Gastroesophageal sphincter (tissue), 4 donors: ENCODE measurements around the gene KATNIP. TPM values are rescaled to one million over a fixed set of nuclear protein-coding genes. Genes with fewer than 3 reads are reported as not detected.
"Not testable (repeated sequence)": the region's sequence is repeated elsewhere in the genome, so short reads cannot be mapped to it uniquely, and the experiment has no call there.

Experiments used
- ATAC-seq: fragments of 150-250 bp; one replicate; pipeline ENCODE4 v1.9.1; 2016; ENCODE audit warnings: mild to moderate bottlenecking, moderate library complexity
- H3K27ac ChIP-seq, 4 donors: fragments of 200-600 bp; sonication (generic) in 3 of 4; 1 replicate in 3 of 4; 2 replicates in 1 of 4; pipeline ENCODE4 v1.5.1; 2016 to 2019
- H3K27me3 ChIP-seq: fragments of 200-600 bp; sonication (generic); one replicate; pipeline ENCODE4 v1.5.1; 2019
- H3K36me3 ChIP-seq, 2 donors: fragments of 200-600 bp; sonication (generic); one replicate each; pipeline ENCODE4 v1.5.1; 2019; ENCODE audit warnings: control low read depth in 1 of 2
- H3K4me1 ChIP-seq, 3 donors: fragments of 200-600 bp; sonication (generic); 1 replicate in 2 of 3; 2 replicates in 1 of 3; pipeline ENCODE4 v1.5.1; 2016 to 2019; ENCODE audit warnings: control low read depth in 2 of 3
- H3K4me3 ChIP-seq, 2 donors: fragments of 200-600 bp; sonication (generic); one replicate each; pipeline ENCODE4 v1.5.1; 2019; ENCODE audit warnings: mild to moderate bottlenecking in 1 of 2, moderate library complexity in 1 of 2
- H3K9me3 ChIP-seq, 3 donors: fragments of 200-600 bp; sonication (generic); one replicate each; pipeline ENCODE4 v1.5.1; 2017 to 2019; ENCODE audit warnings: control low read depth in 2 of 3
- EP300 ChIP-seq: sonication (generic); formaldehyde crosslinking; IDR thresholded peaks from one replicate; pipeline ENCODE4 v1.6.1; 2017; ENCODE audit warnings: antibody characterized with exemption, mild to moderate bottlenecking
- POLR2A ChIP-seq, 2 donors: fragments of 450-650 bp; IDR thresholded peaks; one replicate each; pipeline ENCODE4 v1.6.1; 2017; ENCODE audit warnings: antibody characterized with exemption in 2 of 2, mild to moderate bottlenecking in 2 of 2, moderate library complexity in 1 of 2
- POLR2AphosphoS5 ChIP-seq: sonication (generic); formaldehyde crosslinking; IDR thresholded peaks from one replicate; pipeline ENCODE4 v1.6.1; 2017; ENCODE audit warnings: antibody characterized with exemption
- WGBS, 2 donors: methylation state at CpG; one replicate each; pipeline ENCODE4 v1.1.5; 2018; ENCODE audit warnings: low coverage in 1 of 2; 5-methylcytosine and 5-hydroxymethylcytosine counted together
- total RNA-seq, 4 donors: library from RNA; depleted of rRNA; stranded (reverse); fragments of >200 nt; gene quantifications; one replicate each; pipeline ENCODE4 v1.1.0, GENCODE V29; 2016
- TF ChIP-seq, protein P1 (sequence below), 4 experiments: fragments of 200-600 bp in 2 of 4; fragments of 450-650 bp in 2 of 4; sonication (generic) in 1 of 4; IDR thresholded peaks; one replicate each; pipeline ENCODE4 v1.5.1; 2017 to 2019; ENCODE audit warnings: antibody characterized with exemption in 4 of 4, mild to moderate bottlenecking in 2 of 4, moderate library complexity in 2 of 4

KATNIP gene
- total RNA-seq, 4 donors from 2014 or later = 8.1 to 20.3 (median 18.3) TPM

DNA sequence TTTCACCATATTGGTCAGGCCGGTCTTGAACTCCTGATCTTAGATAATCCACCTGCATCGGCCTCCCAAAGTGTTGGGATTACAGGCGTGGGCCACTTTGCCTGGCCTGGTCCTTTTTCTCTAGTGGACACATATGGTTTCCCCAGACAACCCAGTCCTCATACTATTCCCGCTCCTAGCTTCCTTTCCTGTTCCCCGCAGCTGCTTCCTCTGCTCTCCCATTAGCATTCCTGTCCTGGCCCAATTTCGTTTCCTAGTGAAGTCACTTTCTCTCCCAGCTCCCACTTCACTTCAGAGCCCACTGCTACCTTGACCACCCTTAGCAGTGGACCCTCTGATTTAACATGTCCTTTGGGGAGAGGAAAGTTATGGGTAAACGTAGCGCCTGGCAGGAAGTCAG, 11.3 kb downstream of the KATNIP start:
- WGBS, 2 donors = 71 to 91% methylated on average over 1 to 5 of the region's 8 CpGs
- TF ChIP-seq, protein P1, sequence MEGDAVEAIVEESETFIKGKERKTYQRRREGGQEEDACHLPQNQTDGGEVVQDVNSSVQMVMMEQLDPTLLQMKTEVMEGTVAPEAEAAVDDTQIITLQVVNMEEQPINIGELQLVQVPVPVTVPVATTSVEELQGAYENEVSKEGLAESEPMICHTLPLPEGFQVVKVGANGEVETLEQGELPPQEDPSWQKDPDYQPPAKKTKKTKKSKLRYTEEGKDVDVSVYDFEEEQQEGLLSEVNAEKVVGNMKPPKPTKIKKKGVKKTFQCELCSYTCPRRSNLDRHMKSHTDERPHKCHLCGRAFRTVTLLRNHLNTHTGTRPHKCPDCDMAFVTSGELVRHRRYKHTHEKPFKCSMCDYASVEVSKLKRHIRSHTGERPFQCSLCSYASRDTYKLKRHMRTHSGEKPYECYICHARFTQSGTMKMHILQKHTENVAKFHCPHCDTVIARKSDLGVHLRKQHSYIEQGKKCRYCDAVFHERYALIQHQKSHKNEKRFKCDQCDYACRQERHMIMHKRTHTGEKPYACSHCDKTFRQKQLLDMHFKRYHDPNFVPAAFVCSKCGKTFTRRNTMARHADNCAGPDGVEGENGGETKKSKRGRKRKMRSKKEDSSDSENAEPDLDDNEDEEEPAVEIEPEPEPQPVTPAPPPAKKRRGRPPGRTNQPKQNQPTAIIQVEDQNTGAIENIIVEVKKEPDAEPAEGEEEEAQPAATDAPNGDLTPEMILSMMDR (IDR thresholded peaks at IDR 0.05) = no peak
- TF ChIP-seq EP300 (no peak), POLR2A (IDR thresholded peaks at IDR 0.05) (no peak), POLR2AphosphoS5 (no peak)
- H3K27ac ChIP-seq = no peak overlapping the region
- peaks cover 0 to 3% of the 10 kb centered on the region in 2 donors for H3K36me3 ChIP-seq
- H3K4me1 ChIP-seq = no peaks in the 10 kb centered on the region
- H3K27me3 ChIP-seq = no peaks in the 10 kb centered on the region
- H3K9me3 ChIP-seq = no peaks in the 10 kb centered on the region
- ATAC-seq = no peak
- no peak overlapping the region for H3K4me3 ChIP-seq

DNA sequence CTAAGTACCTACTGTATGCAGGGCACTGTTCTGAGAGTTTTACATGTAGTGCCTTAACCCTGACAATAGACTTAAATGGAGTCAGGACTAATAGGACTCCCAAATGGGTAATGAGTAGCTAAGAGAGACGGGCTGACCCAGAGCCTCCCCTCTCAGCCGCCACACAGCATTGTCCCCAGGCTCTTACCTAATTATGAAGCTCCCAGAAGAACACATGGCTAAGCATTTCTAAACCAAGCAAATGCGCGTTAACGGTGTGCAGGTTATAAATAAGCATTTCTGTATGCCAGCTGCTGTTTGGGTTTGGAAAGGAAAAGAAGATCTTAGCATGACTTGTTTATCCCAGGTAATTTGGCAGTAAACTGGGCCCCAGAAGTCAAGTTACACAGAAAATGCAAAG, 14.3 kb downstream of the KATNIP start:
- WGBS, 2 donors = 92% methylated on average over 5 of the region's 5 CpGs; no CpG with 5 or more reads in 1 of the 2 donors
- no peak for ATAC-seq
- peaks cover 0 to 7% of the 10 kb centered on the region in 2 donors for H3K36me3 ChIP-seq
- H3K9me3 ChIP-seq = no peaks in the 10 kb centered on the region
- H3K27me3 ChIP-seq = no peaks in the 10 kb centered on the region
- no peak overlapping the region for H3K27ac ChIP-seq
- TF ChIP-seq POLR2AphosphoS5 (no peak), POLR2A (IDR thresholded peaks at IDR 0.05) (no peak), EP300 (no peak)
- TF ChIP-seq, protein P1 (IDR thresholded peaks at IDR 0.05) = no peak
- H3K4me1 ChIP-seq = no peaks in the 10 kb centered on the region
- H3K4me3 ChIP-seq = no peak overlapping the region

DNA sequence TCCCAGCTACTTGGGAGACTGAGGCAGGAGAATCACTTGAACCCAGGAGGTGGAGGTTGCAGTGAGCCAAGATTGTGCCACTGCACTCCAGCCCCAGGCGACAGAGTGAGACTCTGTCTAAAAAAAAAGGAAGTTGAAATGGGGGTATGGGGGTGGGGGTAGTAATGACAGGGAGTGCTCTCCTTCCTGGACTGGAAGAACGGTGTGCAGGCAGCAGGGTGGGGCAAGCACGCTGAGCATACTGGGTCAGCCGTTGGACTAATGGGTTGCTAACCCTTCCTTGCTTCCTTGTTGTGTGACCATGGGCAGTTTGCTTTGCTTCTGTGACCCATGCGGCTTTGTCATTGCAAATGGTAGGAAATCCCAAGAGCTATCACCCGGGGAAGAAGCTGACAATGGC, 16.5 kb downstream of the KATNIP start:
- Histone ChIP-seq H3K36me3 (peaks cover 0 to 7% of the 10 kb centered on the region in 2 donors), H3K4me3 (no peak overlapping the region), H3K4me1 (no peaks in the 10 kb centered on the region), H3K27ac (no peak overlapping the region), H3K9me3 (no peaks in the 10 kb centered on the region), H3K27me3 (no peaks in the 10 kb centered on the region)
- TF ChIP-seq, protein P1 (IDR thresholded peaks at IDR 0.05) = no peak
- TF ChIP-seq EP300 = no peak
- TF ChIP-seq POLR2A (IDR thresholded peaks at IDR 0.05) = no peak
- no peak for TF ChIP-seq POLR2AphosphoS5
- 82 to 84% methylated on average over 5 to 6 of the region's 6 CpGs for WGBS, 2 donors
- ATAC-seq = no peak

DNA sequence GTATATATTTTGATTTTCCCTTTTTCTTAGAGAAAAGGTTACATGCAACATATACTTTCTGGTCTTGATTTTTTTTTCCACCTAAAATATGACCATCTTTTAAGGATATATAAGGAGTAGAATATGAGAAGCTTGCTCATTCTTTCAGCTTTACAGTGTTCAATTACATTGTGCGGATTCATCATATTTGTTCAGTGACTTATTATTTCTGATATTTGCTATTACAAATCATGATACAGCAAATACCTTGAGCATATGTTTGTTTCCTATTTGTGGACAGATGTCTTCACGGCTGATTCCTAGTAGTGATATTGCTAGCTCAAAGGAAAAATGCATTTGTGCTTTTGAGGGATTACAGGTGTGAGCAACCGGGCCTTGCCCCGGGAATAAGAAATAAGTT, 18.1 kb downstream of the KATNIP start:
- H3K9me3 ChIP-seq = no peaks in the 10 kb centered on the region
- ATAC-seq = no peak
- H3K4me3 ChIP-seq = no peak overlapping the region
- H3K27ac ChIP-seq = no peak overlapping the region
- H3K4me1 ChIP-seq = no peaks in the 10 kb centered on the region
- 95 to 96% methylated on average over 4 of the region's 4 CpGs for WGBS, 2 donors
- H3K27me3 ChIP-seq = no peaks in the 10 kb centered on the region
- H3K36me3 ChIP-seq = peaks cover 0 to 7% of the 10 kb centered on the region in 2 donors
- TF ChIP-seq POLR2A (IDR thresholded peaks at IDR 0.05) (no peak), EP300 (no peak), POLR2AphosphoS5 (no peak)
- TF ChIP-seq, protein P1 (IDR thresholded peaks at IDR 0.05) = no peak

DNA sequence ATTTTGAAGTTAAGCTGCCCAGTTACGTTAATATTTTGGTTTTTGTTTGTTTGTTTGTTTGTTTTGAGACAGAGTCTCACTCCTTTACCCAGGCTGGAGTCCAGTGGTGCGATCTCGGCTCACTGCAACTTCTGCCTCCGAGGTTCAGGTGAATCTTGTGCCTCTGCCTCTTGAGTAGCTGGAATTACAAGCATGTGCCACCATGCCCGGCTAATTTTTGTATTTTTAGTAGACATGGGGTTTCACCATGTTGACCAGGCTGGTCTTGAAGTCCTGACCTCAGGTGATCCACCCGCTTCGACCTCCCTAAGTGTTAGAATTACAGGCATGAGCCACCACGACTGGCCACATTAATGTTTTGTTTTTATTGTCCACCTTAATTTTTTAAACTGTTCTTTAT, 21.0 kb downstream of the KATNIP start:
- not testable (repeated sequence) for H3K4me3 ChIP-seq, H3K4me1 ChIP-seq, H3K9me3 ChIP-seq, H3K27me3 ChIP-seq, ATAC-seq, H3K27ac ChIP-seq
- H3K36me3 ChIP-seq = peaks cover 0 to 20% of the 10 kb centered on the region in 2 donors
- 93 to 96% methylated on average over 7 to 8 of the region's 8 CpGs for WGBS, 2 donors
